ENCODE measurements around the gene RALGDS.

Gene RALGDS

GRCh38 chr9:133153227-133154096 lies 32.4 kb upstream of the RALGDS start:
- Histone ChIP-seq H3K4me3 (replicated peaks; ENCODE audit: insufficient read depth, low read length) (no peak overlapping the region), H3K27me3 (ENCODE audit: insufficient read depth, poor library complexity, severe bottlenecking) (no peaks in the 10 kb centered on the region), H3K27ac (replicated peaks) (no peak overlapping the region)
- TF ChIP-seq CTCF (IDR thresholded peaks at IDR 0.05; ENCODE audit: insufficient read depth, low read length) = no peak
- no peak for TF ChIP-seq GABPA (IDR thresholded peaks at IDR 0.05; ENCODE audit: low read depth)
- no peak for TF ChIP-seq REST (IDR thresholded peaks at IDR 0.05; ENCODE audit: insufficient replicate concordance, low read depth)
- TF ChIP-seq POLR2AphosphoS5 (IDR thresholded peaks at IDR 0.05; ENCODE audit: low read depth) = no peak
- TF ChIP-seq SPI1 (IDR thresholded peaks at IDR 0.05; ENCODE audit: borderline replicate concordance, low read depth) = no peak
- DNase-seq (ENCODE audit: low read depth in 1 of 2, low spot score in 1 of 2) = no peak

GRCh38 chr9:133151601-133152525 lies 30.8 kb upstream of the RALGDS start:
- H3K27ac ChIP-seq (replicated peaks) = no peak overlapping the region
- no peak for DNase-seq (ENCODE audit: low read depth in 1 of 2, low spot score in 1 of 2)
- no peak for TF ChIP-seq GABPA (IDR thresholded peaks at IDR 0.05; ENCODE audit: low read depth)
- TF ChIP-seq POLR2AphosphoS5 (IDR thresholded peaks at IDR 0.05; ENCODE audit: low read depth) = no peak
- TF ChIP-seq REST (IDR thresholded peaks at IDR 0.05; ENCODE audit: insufficient replicate concordance, low read depth) = no peak
- H3K4me3 ChIP-seq (replicated peaks; ENCODE audit: insufficient read depth, low read length) = no peak overlapping the region
- H3K27me3 ChIP-seq (ENCODE audit: insufficient read depth, poor library complexity, severe bottlenecking) = no peaks in the 10 kb centered on the region

- no peak overlapping the region for H3K4me3 ChIP-seq (replicated peaks; ENCODE audit: insufficient read depth, low read length)
- no peak for DNase-seq (ENCODE audit: low read depth in 1 of 2, low spot score in 1 of 2)
- TF ChIP-seq GABPA (IDR thresholded peaks at IDR 0.05; ENCODE audit: low read depth) = no peak
- TF ChIP-seq SPI1 (IDR thresholded peaks at IDR 0.05; ENCODE audit: borderline replicate concordance, low read depth) = no peak
- no peak for TF ChIP-seq CTCF (IDR thresholded peaks at IDR 0.05; ENCODE audit: insufficient read depth, low read length)
- no peak for TF ChIP-seq REST (IDR thresholded peaks at IDR 0.05; ENCODE audit: insufficient replicate concordance, low read depth)
- TF ChIP-seq POLR2AphosphoS5 (IDR thresholded peaks at IDR 0.05; ENCODE audit: low read depth) = no peak
- H3K27me3 ChIP-seq (ENCODE audit: insufficient read depth, poor library complexity, severe bottlenecking) = no peaks in the 10 kb centered on the region
- no peak overlapping the region for H3K27ac ChIP-seq (replicated peaks)
Observed at GRCh38 chr9:133151041-133151440, 30.0 kb upstream of the RALGDS start.
